CD14-positive monocyte (primary cell): ENCODE data around the gene SLC30A9. TPM values are rescaled to one million over a fixed set of nuclear protein-coding genes. Genes with fewer than 3 reads are reported as not detected.
A peak's percentile ranks its signal among the peaks of the same experiment; 100 is the strongest.

Experiments used
- DNase-seq, 3 donors: peaks; one replicate each; pipeline ENCODE4 v3.0.0-alpha.2; 2011 to 2022
- H2AFZ ChIP-seq: 2 replicates; pipeline ENCODE4 v1.6.0; 2012; ENCODE audit warnings: mild to moderate bottlenecking, low read depth, low read length, inconsistent platforms; ENCODE audit not compliant: insufficient read depth, poor library complexity, severe bottlenecking
- H3K27ac ChIP-seq, 2 donors: 1 replicate in 1 of 2; 2 replicates in 1 of 2; pipeline ENCODE4 v1.5.1; 2012 to 2013; ENCODE audit warnings: low read length in 2 of 2, control low read depth in 1 of 2, inconsistent platforms in 1 of 2, low read depth in 1 of 2, mild to moderate bottlenecking in 1 of 2
- H3K27me3 ChIP-seq, 2 donors: one replicate each; pipeline versions ENCODE4 v1.6.0 to v1.6.1; 2011 to 2013; ENCODE audit warnings: low read length in 2 of 2; ENCODE audit not compliant: control insufficient read depth in 2 of 2, insufficient read depth in 2 of 2
- H3K36me3 ChIP-seq, 2 donors: replicated peaks in 1 of 2; 1 replicate in 1 of 2; 2 replicates in 1 of 2; pipeline versions ENCODE4 v1.5.1 to v1.6.1; 2012 to 2013; ENCODE audit warnings: low read length in 2 of 2, control low read depth in 1 of 2, inconsistent platforms in 1 of 2, mild to moderate bottlenecking in 1 of 2; ENCODE audit not compliant: insufficient read depth in 2 of 2, control insufficient read depth in 1 of 2
- H3K4me1 ChIP-seq, 2 donors: 1 replicate in 1 of 2; 2 replicates in 1 of 2; pipeline versions ENCODE4 v1.5.1 to v1.6.1; 2012 to 2013; ENCODE audit warnings: low read length in 2 of 2, control low read depth in 1 of 2, inconsistent platforms in 1 of 2, mild to moderate bottlenecking in 1 of 2, moderate library complexity in 1 of 2; ENCODE audit not compliant: insufficient read depth in 2 of 2, control insufficient read depth in 1 of 2
- H3K4me2 ChIP-seq: replicated peaks from 2 replicates; pipeline ENCODE3; 2012; ENCODE audit warnings: low read length, moderate library complexity, mild to moderate bottlenecking; ENCODE audit not compliant: poor library complexity, severe bottlenecking; ENCODE audit errors: extremely low read depth
- H3K4me3 ChIP-seq, 3 experiments: fragments of 200-600 bp in 1 of 3; sonication (generic) in 1 of 3; replicated peaks in 1 of 3; 1 replicate in 2 of 3; 2 replicates in 1 of 3; pipeline ENCODE4 v1.5.1; 2011 to 2013; ENCODE audit warnings: low read length in 3 of 3, mild to moderate bottlenecking in 3 of 3, control low read depth in 2 of 3, low read depth in 2 of 3, inconsistent platforms in 1 of 3, moderate library complexity in 1 of 3
- H3K79me2 ChIP-seq: 2 replicates; pipeline ENCODE4 v1.6.0; 2012; ENCODE audit warnings: mild to moderate bottlenecking, control low read depth, inconsistent platforms, low read length, moderate library complexity; ENCODE audit not compliant: insufficient read depth
- H3K9ac ChIP-seq: 2 replicates; pipeline ENCODE4 v1.6.0; 2017; ENCODE audit warnings: low read length, mild to moderate bottlenecking; ENCODE audit not compliant: insufficient read depth, poor library complexity, severe bottlenecking
- H3K9me3 ChIP-seq, 2 donors: replicated peaks in 1 of 2; 1 replicate in 1 of 2; 2 replicates in 1 of 2; pipeline versions ENCODE4 v1.5.1 to v1.6.1; 2012 to 2013; ENCODE audit warnings: low read length in 2 of 2, control low read depth in 1 of 2; ENCODE audit not compliant: control insufficient read depth in 1 of 2, insufficient read depth in 1 of 2
- H4K20me1 ChIP-seq: 2 replicates; pipeline ENCODE4 v1.6.0; 2012; ENCODE audit warnings: mild to moderate bottlenecking, low read length, control low read depth, moderate library complexity; ENCODE audit not compliant: insufficient read depth
- H3K27ac Mint-ChIP-seq, 7 donors: one replicate each; pipeline ENCODE4 v1.8.0; 2020; ENCODE audit warnings: mild to moderate bottlenecking in 7 of 7, mixed read lengths in 7 of 7, moderate library complexity in 6 of 7, inconsistent platforms in 2 of 7
- H3K27me3 Mint-ChIP-seq, 3 donors: one replicate each; pipeline ENCODE4 v1.8.0; 2021 to 2022; ENCODE audit warnings: low read depth in 3 of 3, mild to moderate bottlenecking in 3 of 3, mixed read lengths in 3 of 3, moderate library complexity in 3 of 3, inconsistent platforms in 1 of 3
- H3K36me3 Mint-ChIP-seq, 2 donors: one replicate each; pipeline ENCODE4 v1.8.0; 2020; ENCODE audit warnings: mixed read lengths in 2 of 2, inconsistent platforms in 1 of 2, mild to moderate bottlenecking in 1 of 2
- H3K4me1 Mint-ChIP-seq: one replicate; pipeline ENCODE4 v1.8.0; 2020; ENCODE audit warnings: mild to moderate bottlenecking, mixed read lengths
- H3K4me3 Mint-ChIP-seq, 2 donors: one replicate each; pipeline ENCODE4 v1.8.0; 2020; ENCODE audit warnings: mild to moderate bottlenecking in 2 of 2, mixed read lengths in 2 of 2, moderate library complexity in 1 of 2
- H3K9me3 Mint-ChIP-seq, 7 donors: one replicate each; pipeline ENCODE4 v1.8.0; 2020 to 2022; ENCODE audit warnings: mixed read lengths in 7 of 7, mild to moderate bottlenecking in 6 of 7, moderate library complexity in 6 of 7, inconsistent platforms in 2 of 7
- CTCF ChIP-seq: fragments of 200-600 bp; IDR thresholded peaks from one replicate; pipeline ENCODE4 v1.8.0; 2022; ENCODE audit warnings: antibody characterized with exemption, mild to moderate bottlenecking
- WGBS: methylation state at CpG from one replicate; pipeline ENCODE4 v1.1.5; 2013; ENCODE audit warnings: missing lambda C conversion rate; ENCODE audit not compliant: insufficient coverage; 5-methylcytosine and 5-hydroxymethylcytosine counted together
- intact Hi-C, 2 donors: fragments of 100-400 bp; cut with micrococcal nuclease; formaldehyde crosslinking; loops; one replicate each; pipeline versions ENCODE4 v1.15.0 to v1.15.1; 2023
- polyA plus RNA-seq, 3 donors: library from polyadenylated mRNA; depleted of rRNA in 1 of 3; unstranded in 2 of 3; stranded (reverse) in 1 of 3; fragments of 300-500 nt in 2 of 3; fragments of >200 nt in 1 of 3; fragmentation: Illumina TruSeq in 2 of 3; gene quantifications; 1 replicate in 2 of 3; 2 replicates in 1 of 3; pipeline ENCODE4 v1.2.3, GENCODE V29; 2012 to 2021

Gene SLC30A9
- polyA plus RNA-seq, 3 donors = 11.6 to 47.2 (median 41.0) TPM

GRCh38 chr4:41977709-41978108 is 12.6 kb upstream of the SLC30A9 start:
- intact Hi-C loops = no loop called here
- no peaks in the 10 kb centered on the region for H3K36me3 ChIP-seq
- H3K9me3 ChIP-seq = peaks cover 4 to 14% of the 10 kb centered on the region in 2 donors
- no peak overlapping the region for H3K4me2 ChIP-seq
- no peak overlapping the region for H3K27ac ChIP-seq
- no peak overlapping the region for H2AFZ ChIP-seq
- 100% methylated on average over 1 of the region's 3 CpGs for WGBS
- H3K27ac Mint-ChIP-seq = no peak overlapping the region
- TF ChIP-seq CTCF = no peak
- H3K4me1 Mint-ChIP-seq = peaks cover 16% of the 10 kb centered on the region
- peak; percentile 26 to 57 (median 51) for DNase-seq
- no peaks in the 10 kb centered on the region for H3K27me3 ChIP-seq
- peaks cover 13 to 14% of the 10 kb centered on the region in 2 donors for H3K4me1 ChIP-seq
- no peak overlapping the region for H3K4me3 ChIP-seq
- peaks cover 0 to 1% (median 0%) of the 10 kb centered on the region in 3 donors for H3K27me3 Mint-ChIP-seq
- H3K4me3 Mint-ChIP-seq = no peak overlapping the region
- no peak overlapping the region for H3K9ac ChIP-seq
- H3K9me3 Mint-ChIP-seq = peaks cover 0 to 23% (median 3%) of the 10 kb centered on the region in 7 donors
- no peaks in the 10 kb centered on the region for H3K36me3 Mint-ChIP-seq
- H3K79me2 ChIP-seq = no peaks in the 10 kb centered on the region
- no peaks in the 10 kb centered on the region for H4K20me1 ChIP-seq

- Histone ChIP-seq H4K20me1 (no peaks in the 10 kb centered on the region), H3K36me3 (no peaks in the 10 kb centered on the region), H3K9ac (no peak within 1 kb of the TSS), H3K27ac (no peak within 1 kb of the TSS), H3K79me2 (no peaks in the 10 kb centered on the region), H2AFZ (no peak within 1 kb of the TSS), H3K9me3 (peaks cover 4 to 7% of the 10 kb centered on the region in 2 donors), H3K4me2 (no peak within 1 kb of the TSS), H3K4me3 (no peak within 1 kb of the TSS), H3K27me3 (no peaks in the 10 kb centered on the region), H3K4me1 (peaks cover 11 to 13% of the 10 kb centered on the region in 2 donors)
- H3K9me3 Mint-ChIP-seq = peaks cover 0 to 13% (median 2%) of the 10 kb centered on the region in 7 donors
- no peaks in the 10 kb centered on the region for H3K36me3 Mint-ChIP-seq
- intact Hi-C loops = no loop called here
- H3K27me3 Mint-ChIP-seq = peaks cover 0 to 1% (median 0%) of the 10 kb centered on the region in 3 donors
- peaks cover 15% of the 10 kb centered on the region for H3K4me1 Mint-ChIP-seq
- peak within 1 kb of the TSS in 1 of 7 donors; percentile 21 for H3K27ac Mint-ChIP-seq
- H3K4me3 Mint-ChIP-seq = no peak within 1 kb of the TSS
- TF ChIP-seq CTCF = no peak
- WGBS = 75% methylated on average over 5 of the region's 12 CpGs
- DNase-seq = no peak
Observed at GRCh38 chr4:41981456-41981855, 8.9 kb upstream of the SLC30A9 start, which contains the start of gene DCAF4L1. DCAF4L1 (plus strand) TSS chr4:41981756; CDS start chr4:41981793, 37 bp downstream.
